SK-N-SH (cell line): ENCODE measurements around the gene NUP43. TPM values are rescaled to one million over a fixed set of nuclear protein-coding genes. Genes with fewer than 3 reads are reported as not detected.

ENCODE experiments used
- CTCF ChIA-PET: fragments of 300-600, 350-600 bp; formaldehyde crosslinking; extraction: SDS; loops from one replicate; lab custom pipeline; 2021; lab: Yijun Ruan, JAX
- POLR2A ChIA-PET: fragments of 350-600 bp; sonication (Branson Sonifier 250); formaldehyde crosslinking; extraction: SDS; loops from one replicate; lab custom pipeline; 2020; ENCODE audit warnings: antibody characterized with exemption, inconsistent platforms; lab: Yijun Ruan, JAX
- DNase-seq: peaks from one replicate; pipeline ENCODE4 v3.0.0; 2012
- H2AFZ ChIP-seq: fragments of 200-600 bp; sonication (generic); 2 replicates; pipeline ENCODE4 v1.8.1; 2016; ENCODE audit warnings: antibody characterized with exemption, mild to moderate bottlenecking, low read depth
- H3F3A ChIP-seq: fragments of 200-600 bp; sonication (generic); replicated peaks from 2 replicates; pipeline ENCODE3; 2016; ENCODE audit warnings: antibody characterized with exemption, mild to moderate bottlenecking; ENCODE audit not compliant: insufficient read depth
- H3K27ac ChIP-seq, 2 experiments: fragments of 200-500 bp in 1 of 2; fragments of 200-600 bp in 1 of 2; sonication (Bioruptor generic) in 1 of 2; sonication (generic), shearing (Covaris generic) in 1 of 2; 2 replicates each; pipeline versions ENCODE4 v1.5.1 to v1.6.1; 2014 to 2016; ENCODE audit warnings: low read depth in 2 of 2, inconsistent platforms in 1 of 2, low read length in 1 of 2, mild to moderate bottlenecking in 1 of 2, mixed read lengths in 1 of 2
- H3K27me3 ChIP-seq: fragments of 200-600 bp; sonication (generic), shearing (Covaris generic); 2 replicates; pipeline ENCODE4 v1.6.1; 2016; ENCODE audit warnings: mixed run types; ENCODE audit not compliant: insufficient read depth
- H3K36me3 ChIP-seq, 2 experiments: fragments of 200-500 bp in 1 of 2; fragments of 200-600 bp in 1 of 2; sonication (Bioruptor generic) in 1 of 2; sonication (generic) in 1 of 2; replicated peaks in 1 of 2; 2 replicates each; pipeline versions ENCODE3 to v1.5.1; 2014 to 2016; ENCODE audit warnings: low read length in 1 of 2, mild to moderate bottlenecking in 1 of 2; ENCODE audit not compliant: insufficient read depth in 2 of 2, control insufficient read depth in 1 of 2
- H3K4me1 ChIP-seq, 2 experiments: fragments of 200-500 bp in 1 of 2; fragments of 200-600 bp in 1 of 2; sonication (Bioruptor generic) in 1 of 2; sonication (generic), shearing (Covaris generic) in 1 of 2; 2 replicates each; pipeline versions ENCODE4 v1.5.1 to v1.6.1; 2014 to 2016; ENCODE audit warnings: low read depth in 1 of 2, low read length in 1 of 2, mixed run types in 1 of 2; ENCODE audit not compliant: insufficient read depth in 2 of 2, control insufficient read depth in 1 of 2
- H3K4me2 ChIP-seq: fragments of 200-600 bp; sonication (generic), shearing (Covaris generic); 2 replicates; pipeline ENCODE4 v1.6.1; 2017; ENCODE audit warnings: mixed run types
- H3K4me3 ChIP-seq, 2 experiments: fragments of 200-500 bp in 1 of 2; fragments of 200-600 bp in 1 of 2; sonication (Bioruptor generic) in 1 of 2; sonication (generic), shearing (Covaris generic) in 1 of 2; 2 replicates each; pipeline versions ENCODE4 v1.5.1 to v1.8.1; 2014 to 2016; ENCODE audit warnings: low read depth in 2 of 2, inconsistent platforms in 1 of 2, low read length in 1 of 2, mild to moderate bottlenecking in 1 of 2, mixed read lengths in 1 of 2, moderate library complexity in 1 of 2
- H3K79me2 ChIP-seq: fragments of 200-600 bp; sonication (generic); 2 replicates; pipeline ENCODE4 v1.8.1; 2017; ENCODE audit warnings: mild to moderate bottlenecking; ENCODE audit not compliant: insufficient read depth
- H3K9ac ChIP-seq: fragments of 200-600 bp; sonication (generic); 2 replicates; pipeline ENCODE4 v1.6.1; 2017; ENCODE audit warnings: mixed run types
- H3K9me2 ChIP-seq: fragments of 200-600 bp; sonication (generic); 2 replicates; pipeline ENCODE4 v1.6.1; 2017; ENCODE audit warnings: mixed run types
- H3K9me3 ChIP-seq: fragments of 200-600 bp; sonication (generic); 2 replicates; pipeline ENCODE4 v1.6.1; 2017; ENCODE audit warnings: mixed run types, mild to moderate bottlenecking, moderate library complexity
- H4K20me1 ChIP-seq: fragments of 200-600 bp; sonication (generic); 2 replicates; pipeline ENCODE4 v1.6.1; 2017; ENCODE audit warnings: mild to moderate bottlenecking, mixed run types; ENCODE audit not compliant: insufficient read depth
- CHD2 ChIP-seq: fragments of 150-350 bp; IDR thresholded peaks from 2 replicates; pipeline ENCODE4 v1.6.1; 2018; ENCODE audit warnings: low read length; ENCODE audit not compliant: partially characterized antibody
- ELF1 ChIP-seq: IDR thresholded peaks from 2 replicates; pipeline ENCODE4 v1.4.0; 2012
- EP300 ChIP-seq, 2 experiments: IDR thresholded peaks; 2 replicates each; pipeline versions ENCODE4 v1.4.0 to v1.6.1; 2012; ENCODE audit warnings: borderline replicate concordance in 1 of 2, low read depth in 1 of 2, low read length in 1 of 2
- EZH2phosphoT487 ChIP-seq: fragments of 200-600 bp; sonication (generic); IDR thresholded peaks from 2 replicates; pipeline ENCODE4 v1.6.1; 2017; ENCODE audit warnings: low read depth, mixed run types, mild to moderate bottlenecking, antibody characterized with exemption, moderate library complexity, borderline replicate concordance
- FOSL2 ChIP-seq: IDR thresholded peaks from 2 replicates; pipeline ENCODE4 v1.4.0; 2012; ENCODE audit warnings: low read depth, mild to moderate bottlenecking, moderate library complexity, borderline replicate concordance
- FOXJ3 ChIP-seq: sonication (generic); formaldehyde crosslinking; IDR thresholded peaks from 2 replicates; pipeline ENCODE4 v1.5.1; 2020; ENCODE audit warnings: mild to moderate bottlenecking, missing genetic modification reagents
- FOXM1 ChIP-seq: IDR thresholded peaks from 2 replicates; pipeline ENCODE4 v1.4.0; 2012; ENCODE audit warnings: low read depth, mild to moderate bottlenecking
- GABPA ChIP-seq: IDR thresholded peaks from 2 replicates; pipeline ENCODE4 v1.4.0; 2012; ENCODE audit warnings: low read depth, mild to moderate bottlenecking
- GATA2 ChIP-seq: sonication (generic); formaldehyde crosslinking; IDR thresholded peaks from 2 replicates; pipeline ENCODE4 v1.5.0; 2020; ENCODE audit warnings: mild to moderate bottlenecking, missing genetic modification reagents
- JUND ChIP-seq: IDR thresholded peaks from 2 replicates; pipeline ENCODE4 v1.4.0; 2012
- MEF2A ChIP-seq: IDR thresholded peaks from 2 replicates; pipeline ENCODE4 v1.4.0; 2012; ENCODE audit warnings: low read depth, borderline replicate concordance
- POLR2AphosphoS5 ChIP-seq: IDR thresholded peaks from 2 replicates; pipeline ENCODE4 v1.6.1; 2012; ENCODE audit warnings: low read depth, low read length
- RCOR1 ChIP-seq: fragments of 150-350 bp; IDR thresholded peaks from 2 replicates; pipeline ENCODE4 v1.6.1; 2017; ENCODE audit warnings: antibody characterized with exemption, low read length
- RXRA ChIP-seq: IDR thresholded peaks from 2 replicates; pipeline ENCODE4 v1.4.0; 2012; ENCODE audit warnings: low read depth, mild to moderate bottlenecking, borderline replicate concordance
- SIN3A ChIP-seq: IDR thresholded peaks from 2 replicates; pipeline ENCODE4 v1.6.1; 2012; ENCODE audit warnings: low read depth, mild to moderate bottlenecking, low read length, moderate library complexity, borderline replicate concordance
- TAF1 ChIP-seq: IDR thresholded peaks from 2 replicates; pipeline ENCODE4 v1.6.1; 2012; ENCODE audit warnings: low read depth, mild to moderate bottlenecking, low read length, moderate library complexity, borderline replicate concordance
- TEAD4 ChIP-seq: IDR thresholded peaks from 2 replicates; pipeline ENCODE4 v1.4.0; 2012; ENCODE audit warnings: mild to moderate bottlenecking, borderline replicate concordance; ENCODE audit not compliant: insufficient read depth
- YY1 ChIP-seq: IDR thresholded peaks from 2 replicates; pipeline ENCODE4 v1.4.0; 2012; ENCODE audit warnings: low read depth, mild to moderate bottlenecking
- WGBS: methylation state at CpG from one replicate; pipeline ENCODE4 v1.1.6; 2017; ENCODE audit warnings: low lambda C conversion rate; 5-methylcytosine and 5-hydroxymethylcytosine counted together
- polyA plus RNA-seq, 3 experiments: library from polyadenylated mRNA; depleted of rRNA; stranded (reverse); fragments of >200 nt; gene quantifications; 2 replicates each; pipeline ENCODE4 v1.2.3, GENCODE V29; 2012
- TF ChIP-seq, protein P1 (sequence below): IDR thresholded peaks from 2 replicates; pipeline ENCODE4; 2012
- TF ChIP-seq, protein P2 (sequence below): fragments of 150-350 bp; IDR thresholded peaks from 2 replicates; pipeline ENCODE4 v1.6.1; 2017; ENCODE audit warnings: antibody characterized with exemption, low read length, low read depth, borderline replicate concordance
- TF ChIP-seq, protein P3 (sequence below): fragments of 200-600 bp; sonication (generic); IDR thresholded peaks from 2 replicates; pipeline ENCODE4 v1.6.1; 2017; ENCODE audit warnings: antibody characterized with exemption, mild to moderate bottlenecking, moderate library complexity
- TF ChIP-seq, protein P4 (sequence below): IDR thresholded peaks from 2 replicates; pipeline ENCODE4 v1.4.0; 2012; ENCODE audit warnings: low read depth, borderline replicate concordance
- TF ChIP-seq, protein P5 (sequence below): IDR thresholded peaks from 2 replicates; pipeline ENCODE4 v1.4.0; 2012; ENCODE audit warnings: low read depth

The NUP43 gene
- polyA plus RNA-seq, 1 of the 3 experiments (the other 2 are of a cell fraction): 10.1 TPM

DNA sequence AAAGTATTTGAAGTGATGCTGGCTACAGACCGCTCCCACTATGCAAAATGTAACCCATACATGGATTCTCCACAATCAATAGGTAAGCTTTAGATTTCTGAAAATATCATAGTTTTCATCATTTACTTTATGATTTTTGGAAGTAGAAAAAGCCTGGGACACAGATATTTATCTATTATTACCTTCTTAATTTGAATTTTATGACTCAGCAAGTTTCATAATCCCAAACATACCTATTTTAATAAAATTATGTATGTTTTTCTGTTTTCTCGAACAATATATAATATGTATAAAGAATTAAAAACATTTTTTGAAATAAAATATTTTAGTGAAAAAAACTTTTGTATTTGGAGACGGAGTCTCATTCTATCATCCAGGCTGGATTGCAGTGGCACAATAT, 24.9 kb upstream of the NUP43 start:
- 97% methylated on average over 3 of the region's 3 CpGs for WGBS
- Histone ChIP-seq H3K27ac (no peak overlapping the region), H3K9ac (no peak overlapping the region), H3K36me3 (peaks cover 6 to 49% of the 10 kb centered on the region in 2 experiments), H3K4me3 (no peak overlapping the region), H2AFZ (no peak overlapping the region), H3K9me2 (no peaks in the 10 kb centered on the region), H3K79me2 (peaks cover 61% of the 10 kb centered on the region; the same call in 1 of the 2 replicates), H3K4me2 (no peak overlapping the region), H3K4me1 (no peaks in the 10 kb centered on the region), H3F3A (peaks cover 5% of the 10 kb centered on the region), H3K27me3 (no peaks in the 10 kb centered on the region), H3K9me3 (no peaks in the 10 kb centered on the region), H4K20me1 (no peaks in the 10 kb centered on the region)
- CTCF ChIA-PET: interaction anchor here (1.3 kb wide), 1 partner anchor 21 kb away, joined by 3 read pairs; no protein-coding TSS in a partner anchor
- POLR2A ChIA-PET: no interaction called here
- no peak for DNase-seq
- no peak for TF ChIP-seq SIN3A
- no peak for TF ChIP-seq EP300 (IDR thresholded peaks at IDR 0.05; ENCODE audit: borderline replicate concordance in 1 of 2, low read depth in 1 of 2, low read length in 1 of 2)
- no peak for TF ChIP-seq FOXM1
- TF ChIP-seq TEAD4: no peak
- no peak for TF ChIP-seq YY1
- no peak for TF ChIP-seq EZH2phosphoT487
- no peak for TF ChIP-seq MEF2A
- TF ChIP-seq, protein P1, sequence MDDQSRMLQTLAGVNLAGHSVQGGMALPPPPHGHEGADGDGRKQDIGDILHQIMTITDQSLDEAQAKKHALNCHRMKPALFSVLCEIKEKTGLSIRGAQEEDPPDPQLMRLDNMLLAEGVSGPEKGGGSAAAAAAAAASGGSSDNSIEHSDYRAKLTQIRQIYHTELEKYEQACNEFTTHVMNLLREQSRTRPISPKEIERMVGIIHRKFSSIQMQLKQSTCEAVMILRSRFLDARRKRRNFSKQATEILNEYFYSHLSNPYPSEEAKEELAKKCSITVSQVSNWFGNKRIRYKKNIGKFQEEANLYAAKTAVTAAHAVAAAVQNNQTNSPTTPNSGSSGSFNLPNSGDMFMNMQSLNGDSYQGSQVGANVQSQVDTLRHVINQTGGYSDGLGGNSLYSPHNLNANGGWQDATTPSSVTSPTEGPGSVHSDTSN: no peak
- no peak for TF ChIP-seq POLR2AphosphoS5
- no peak for TF ChIP-seq GABPA
- no peak for TF ChIP-seq ELF1
- no peak for TF ChIP-seq FOSL2
- TF ChIP-seq RCOR1: no peak
- TF ChIP-seq, protein P2, sequence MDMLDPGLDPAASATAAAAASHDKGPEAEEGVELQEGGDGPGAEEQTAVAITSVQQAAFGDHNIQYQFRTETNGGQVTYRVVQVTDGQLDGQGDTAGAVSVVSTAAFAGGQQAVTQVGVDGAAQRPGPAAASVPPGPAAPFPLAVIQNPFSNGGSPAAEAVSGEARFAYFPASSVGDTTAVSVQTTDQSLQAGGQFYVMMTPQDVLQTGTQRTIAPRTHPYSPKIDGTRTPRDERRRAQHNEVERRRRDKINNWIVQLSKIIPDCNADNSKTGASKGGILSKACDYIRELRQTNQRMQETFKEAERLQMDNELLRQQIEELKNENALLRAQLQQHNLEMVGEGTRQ: no peak
- no peak for TF ChIP-seq TAF1

DNA sequence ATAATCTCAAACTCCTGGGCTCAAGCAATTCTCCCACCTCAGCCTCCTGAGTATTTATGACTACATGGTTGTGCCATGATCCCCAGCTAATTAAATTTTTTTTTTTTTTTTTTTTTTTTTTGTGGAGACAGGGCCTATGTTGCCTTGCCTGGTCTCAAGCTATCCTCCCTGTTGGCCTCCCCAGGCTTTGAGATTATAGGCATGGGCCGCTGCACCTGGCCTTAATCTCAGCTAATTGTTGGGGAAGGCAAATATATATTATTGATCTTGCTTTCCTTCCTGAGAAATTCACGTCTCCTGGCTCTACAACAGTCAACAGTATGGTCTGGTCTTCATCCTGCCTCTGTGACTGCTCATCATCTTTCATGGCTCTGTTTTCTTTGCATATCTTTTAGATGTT, 23.3 kb upstream of the NUP43 start:
- H3K36me3 ChIP-seq: peaks cover 8 to 48% of the 10 kb centered on the region in 2 experiments
- no peaks in the 10 kb centered on the region for H3K27me3 ChIP-seq
- H2AFZ ChIP-seq: no peak overlapping the region
- ChIA-PET CTCF (no interaction called here), POLR2A (interaction anchor here (0.6 kb wide), 1 partner anchor 10 kb away, joined by 3 read pairs; no protein-coding TSS in a partner anchor)
- H3K27ac ChIP-seq: no peak overlapping the region
- peaks cover 11% of the 10 kb centered on the region for H3F3A ChIP-seq
- H3K4me2 ChIP-seq: no peak overlapping the region
- H3K9me3 ChIP-seq: no peaks in the 10 kb centered on the region
- peaks cover 69% of the 10 kb centered on the region for H3K79me2 ChIP-seq
- no peaks in the 10 kb centered on the region for H3K4me1 ChIP-seq
- no peaks in the 10 kb centered on the region for H4K20me1 ChIP-seq
- H3K9ac ChIP-seq: no peak overlapping the region
- DNase-seq: no peak
- no peaks in the 10 kb centered on the region for H3K9me2 ChIP-seq
- no peak overlapping the region for H3K4me3 ChIP-seq
- WGBS: 97% methylated on average over 2 of the region's 2 CpGs
- TF ChIP-seq, protein P2: no peak
- TF ChIP-seq RXRA (no peak), GATA2 (CRISPR knock-in tag) (no peak), FOXJ3 (CRISPR knock-in tag) (no peak), FOXM1 (no peak), JUND (no peak), CHD2 (no peak)
- TF ChIP-seq, protein P3, sequence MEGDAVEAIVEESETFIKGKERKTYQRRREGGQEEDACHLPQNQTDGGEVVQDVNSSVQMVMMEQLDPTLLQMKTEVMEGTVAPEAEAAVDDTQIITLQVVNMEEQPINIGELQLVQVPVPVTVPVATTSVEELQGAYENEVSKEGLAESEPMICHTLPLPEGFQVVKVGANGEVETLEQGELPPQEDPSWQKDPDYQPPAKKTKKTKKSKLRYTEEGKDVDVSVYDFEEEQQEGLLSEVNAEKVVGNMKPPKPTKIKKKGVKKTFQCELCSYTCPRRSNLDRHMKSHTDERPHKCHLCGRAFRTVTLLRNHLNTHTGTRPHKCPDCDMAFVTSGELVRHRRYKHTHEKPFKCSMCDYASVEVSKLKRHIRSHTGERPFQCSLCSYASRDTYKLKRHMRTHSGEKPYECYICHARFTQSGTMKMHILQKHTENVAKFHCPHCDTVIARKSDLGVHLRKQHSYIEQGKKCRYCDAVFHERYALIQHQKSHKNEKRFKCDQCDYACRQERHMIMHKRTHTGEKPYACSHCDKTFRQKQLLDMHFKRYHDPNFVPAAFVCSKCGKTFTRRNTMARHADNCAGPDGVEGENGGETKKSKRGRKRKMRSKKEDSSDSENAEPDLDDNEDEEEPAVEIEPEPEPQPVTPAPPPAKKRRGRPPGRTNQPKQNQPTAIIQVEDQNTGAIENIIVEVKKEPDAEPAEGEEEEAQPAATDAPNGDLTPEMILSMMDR: no peak
- TF ChIP-seq, protein P1: no peak
- TF ChIP-seq, protein P4, sequence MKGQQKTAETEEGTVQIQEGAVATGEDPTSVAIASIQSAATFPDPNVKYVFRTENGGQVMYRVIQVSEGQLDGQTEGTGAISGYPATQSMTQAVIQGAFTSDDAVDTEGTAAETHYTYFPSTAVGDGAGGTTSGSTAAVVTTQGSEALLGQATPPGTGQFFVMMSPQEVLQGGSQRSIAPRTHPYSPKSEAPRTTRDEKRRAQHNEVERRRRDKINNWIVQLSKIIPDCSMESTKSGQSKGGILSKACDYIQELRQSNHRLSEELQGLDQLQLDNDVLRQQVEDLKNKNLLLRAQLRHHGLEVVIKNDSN: no peak
- TF ChIP-seq, protein P5, sequence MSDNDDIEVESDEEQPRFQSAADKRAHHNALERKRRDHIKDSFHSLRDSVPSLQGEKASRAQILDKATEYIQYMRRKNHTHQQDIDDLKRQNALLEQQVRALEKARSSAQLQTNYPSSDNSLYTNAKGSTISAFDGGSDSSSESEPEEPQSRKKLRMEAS: no peak
